ENCODE measurements around the gene IL1R2.

IL1R2 gene

GRCh38 chr2:101974663-101975062 is 17.1 kb upstream of the IL1R2 start:
- no peak for TF ChIP-seq GABPA (IDR thresholded peaks at IDR 0.05; ENCODE audit: low read depth)
- TF ChIP-seq CTCF (IDR thresholded peaks at IDR 0.05; ENCODE audit: insufficient read depth, low read length), result no peak
- TF ChIP-seq POLR2AphosphoS5 (IDR thresholded peaks at IDR 0.05; ENCODE audit: low read depth), result no peak
- no peak for TF ChIP-seq SPI1 (IDR thresholded peaks at IDR 0.05; ENCODE audit: borderline replicate concordance, low read depth)
- TF ChIP-seq, protein P1, sequence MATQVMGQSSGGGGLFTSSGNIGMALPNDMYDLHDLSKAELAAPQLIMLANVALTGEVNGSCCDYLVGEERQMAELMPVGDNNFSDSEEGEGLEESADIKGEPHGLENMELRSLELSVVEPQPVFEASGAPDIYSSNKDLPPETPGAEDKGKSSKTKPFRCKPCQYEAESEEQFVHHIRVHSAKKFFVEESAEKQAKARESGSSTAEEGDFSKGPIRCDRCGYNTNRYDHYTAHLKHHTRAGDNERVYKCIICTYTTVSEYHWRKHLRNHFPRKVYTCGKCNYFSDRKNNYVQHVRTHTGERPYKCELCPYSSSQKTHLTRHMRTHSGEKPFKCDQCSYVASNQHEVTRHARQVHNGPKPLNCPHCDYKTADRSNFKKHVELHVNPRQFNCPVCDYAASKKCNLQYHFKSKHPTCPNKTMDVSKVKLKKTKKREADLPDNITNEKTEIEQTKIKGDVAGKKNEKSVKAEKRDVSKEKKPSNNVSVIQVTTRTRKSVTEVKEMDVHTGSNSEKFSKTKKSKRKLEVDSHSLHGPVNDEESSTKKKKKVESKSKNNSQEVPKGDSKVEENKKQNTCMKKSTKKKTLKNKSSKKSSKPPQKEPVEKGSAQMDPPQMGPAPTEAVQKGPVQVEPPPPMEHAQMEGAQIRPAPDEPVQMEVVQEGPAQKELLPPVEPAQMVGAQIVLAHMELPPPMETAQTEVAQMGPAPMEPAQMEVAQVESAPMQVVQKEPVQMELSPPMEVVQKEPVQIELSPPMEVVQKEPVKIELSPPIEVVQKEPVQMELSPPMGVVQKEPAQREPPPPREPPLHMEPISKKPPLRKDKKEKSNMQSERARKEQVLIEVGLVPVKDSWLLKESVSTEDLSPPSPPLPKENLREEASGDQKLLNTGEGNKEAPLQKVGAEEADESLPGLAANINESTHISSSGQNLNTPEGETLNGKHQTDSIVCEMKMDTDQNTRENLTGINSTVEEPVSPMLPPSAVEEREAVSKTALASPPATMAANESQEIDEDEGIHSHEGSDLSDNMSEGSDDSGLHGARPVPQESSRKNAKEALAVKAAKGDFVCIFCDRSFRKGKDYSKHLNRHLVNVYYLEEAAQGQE (IDR thresholded peaks at IDR 0.05; ENCODE audit: insufficient replicate concordance, low read depth), result no peak
- Histone ChIP-seq H3K4me3 (replicated peaks; ENCODE audit: insufficient read depth, low read length) (no peak overlapping the region), H3K27me3 (ENCODE audit: insufficient read depth, poor library complexity, severe bottlenecking) (no peaks in the 10 kb centered on the region), H3K27ac (replicated peaks) (no peak overlapping the region)
- no peak for DNase-seq (ENCODE audit: low read depth in 1 of 2, low spot score in 1 of 2)

- Histone ChIP-seq H3K27ac (replicated peaks) (no peak overlapping the region), H3K27me3 (ENCODE audit: insufficient read depth, poor library complexity, severe bottlenecking) (no peaks in the 10 kb centered on the region), H3K4me3 (replicated peaks; ENCODE audit: insufficient read depth, low read length) (no peak overlapping the region)
- no peak for DNase-seq (ENCODE audit: low read depth in 1 of 2, low spot score in 1 of 2)
- TF ChIP-seq, protein P1 (IDR thresholded peaks at IDR 0.05; ENCODE audit: insufficient replicate concordance, low read depth), result no peak
- TF ChIP-seq GABPA (IDR thresholded peaks at IDR 0.05; ENCODE audit: low read depth) (no peak), SPI1 (IDR thresholded peaks at IDR 0.05; ENCODE audit: borderline replicate concordance, low read depth) (no peak), CTCF (IDR thresholded peaks at IDR 0.05; ENCODE audit: insufficient read depth, low read length) (no peak), POLR2AphosphoS5 (IDR thresholded peaks at IDR 0.05; ENCODE audit: low read depth) (no peak)
Measured at GRCh38 chr2:101975171-101975870, 16.4 kb upstream of the IL1R2 start.

GRCh38 chr2:101976891-101977290 is 14.9 kb upstream of the IL1R2 start:
- H3K27ac ChIP-seq (replicated peaks), result no peak overlapping the region
- H3K4me3 ChIP-seq (replicated peaks; ENCODE audit: insufficient read depth, low read length), result no peak overlapping the region
- no peaks in the 10 kb centered on the region for H3K27me3 ChIP-seq (ENCODE audit: insufficient read depth, poor library complexity, severe bottlenecking)
- no peak for DNase-seq (ENCODE audit: low read depth in 1 of 2, low spot score in 1 of 2)
- TF ChIP-seq, protein P1 (IDR thresholded peaks at IDR 0.05; ENCODE audit: insufficient replicate concordance, low read depth), result no peak
- TF ChIP-seq SPI1 (IDR thresholded peaks at IDR 0.05; ENCODE audit: borderline replicate concordance, low read depth) (no peak), CTCF (IDR thresholded peaks at IDR 0.05; ENCODE audit: insufficient read depth, low read length) (no peak), GABPA (IDR thresholded peaks at IDR 0.05; ENCODE audit: low read depth) (no peak), POLR2AphosphoS5 (IDR thresholded peaks at IDR 0.05; ENCODE audit: low read depth) (no peak)

All from HL-60 (cell line).